Mesenchymal stem cell (in vitro differentiated cells and primary cell): ENCODE results near the gene STK33.

Source experiments
- DNase-seq: peaks from one replicate; pipeline ENCODE4 v3.0.0-alpha.2; 2013
- H2AFZ ChIP-seq: one replicate; pipeline ENCODE4 v1.6.1; 2013; ENCODE audit warnings: low read depth, mild to moderate bottlenecking, control low read depth, inconsistent platforms, low read length, moderate library complexity
- H2AK5ac ChIP-seq: 2 replicates; pipeline ENCODE4 v1.6.1; 2013; ENCODE audit warnings: low read length, moderate library complexity, mild to moderate bottlenecking, inconsistent platforms; ENCODE audit not compliant: severe bottlenecking
- H2BK120ac ChIP-seq: one replicate; pipeline ENCODE4 v1.6.1; 2013; ENCODE audit warnings: low read depth, mild to moderate bottlenecking, inconsistent platforms, low read length, moderate library complexity
- H2BK12ac ChIP-seq, 2 experiments: one replicate each; pipeline ENCODE4 v1.6.1; 2013; ENCODE audit warnings: inconsistent platforms in 2 of 2, low read length in 2 of 2, mild to moderate bottlenecking in 2 of 2, moderate library complexity in 2 of 2, control low read depth in 1 of 2
- H2BK15ac ChIP-seq: one replicate; pipeline ENCODE4 v1.6.1; 2013; ENCODE audit warnings: mild to moderate bottlenecking, low read depth, inconsistent platforms; ENCODE audit not compliant: poor library complexity, severe bottlenecking
- H2BK5ac ChIP-seq: 2 replicates; pipeline ENCODE4 v1.6.1; 2013; ENCODE audit warnings: low read depth, mild to moderate bottlenecking, low read length, control low read depth, inconsistent platforms; ENCODE audit not compliant: poor library complexity, severe bottlenecking
- H3K14ac ChIP-seq, 2 experiments: one replicate each; pipeline ENCODE4 v1.6.1; 2013; ENCODE audit warnings: inconsistent platforms in 2 of 2, low read length in 2 of 2, control low read depth in 1 of 2, mild to moderate bottlenecking in 1 of 2, moderate library complexity in 1 of 2
- H3K18ac ChIP-seq, 2 experiments: one replicate each; pipeline ENCODE4 v1.6.1; 2013; ENCODE audit warnings: inconsistent platforms in 2 of 2, low read length in 2 of 2, control low read depth in 1 of 2, low read depth in 1 of 2, mild to moderate bottlenecking in 1 of 2
- H3K23ac ChIP-seq, 2 experiments: one replicate each; pipeline ENCODE4 v1.6.1; 2013; ENCODE audit warnings: inconsistent platforms in 2 of 2, low read length in 2 of 2, mild to moderate bottlenecking in 2 of 2, moderate library complexity in 2 of 2, control low read depth in 1 of 2
- H3K27ac ChIP-seq: 2 replicates; pipeline ENCODE4 v1.5.1; 2013; ENCODE audit warnings: mild to moderate bottlenecking, moderate library complexity, low read length, control low read depth, inconsistent platforms; ENCODE audit not compliant: poor library complexity, severe bottlenecking
- H3K27me3 ChIP-seq, 2 experiments: 2 replicates each; pipeline versions ENCODE4 v1.6.1 to v1.7.0; 2013; ENCODE audit warnings: low read length in 2 of 2, mild to moderate bottlenecking in 2 of 2, moderate library complexity in 2 of 2, control low read depth in 1 of 2, inconsistent platforms in 1 of 2; ENCODE audit not compliant: control insufficient read depth in 1 of 2, insufficient read depth in 1 of 2
- H3K36me3 ChIP-seq, 2 experiments: 2 replicates each; pipeline versions ENCODE4 v1.6.1 to v1.7.0; 2013; ENCODE audit warnings: low read length in 2 of 2, control low read depth in 1 of 2, inconsistent platforms in 1 of 2, low read depth in 1 of 2, mild to moderate bottlenecking in 1 of 2; ENCODE audit not compliant: insufficient read depth in 2 of 2, control insufficient read depth in 1 of 2
- H3K4ac ChIP-seq, 2 experiments: one replicate each; pipeline ENCODE4 v1.6.1; 2013; ENCODE audit warnings: inconsistent platforms in 2 of 2, low read length in 2 of 2, mild to moderate bottlenecking in 2 of 2, moderate library complexity in 2 of 2, control low read depth in 1 of 2, low read depth in 1 of 2
- H3K4me1 ChIP-seq: 2 replicates; pipeline ENCODE4 v1.6.1; 2013; ENCODE audit warnings: low read depth, low read length, control low read depth; ENCODE audit not compliant: control insufficient read depth, insufficient read depth
- H3K4me2 ChIP-seq: 2 replicates; pipeline ENCODE4 v1.6.1; 2013; ENCODE audit warnings: low read length, mild to moderate bottlenecking, inconsistent platforms; ENCODE audit not compliant: poor library complexity, severe bottlenecking
- H3K4me3 ChIP-seq, 2 experiments: 2 replicates each; pipeline versions ENCODE4 v1.5.1 to v1.7.0; 2013; ENCODE audit warnings: low read length in 2 of 2, mild to moderate bottlenecking in 2 of 2, control low read depth in 1 of 2, low read depth in 1 of 2; ENCODE audit not compliant: insufficient read depth in 1 of 2
- H3K79me1 ChIP-seq: replicated peaks from 2 replicates; pipeline ENCODE4 v1.6.1; 2013; ENCODE audit warnings: mild to moderate bottlenecking, control low read depth, low read length, inconsistent platforms; ENCODE audit not compliant: poor library complexity, severe bottlenecking
- H3K9ac ChIP-seq: 2 replicates; pipeline ENCODE4 v1.7.0; 2013; ENCODE audit warnings: mild to moderate bottlenecking, low read length, moderate library complexity
- H3K9me3 ChIP-seq: 2 replicates; pipeline ENCODE4 v1.7.0; 2013; ENCODE audit warnings: mild to moderate bottlenecking, low read length; ENCODE audit not compliant: control insufficient read depth
- H4K8ac ChIP-seq: one replicate; pipeline ENCODE4 v1.6.1; 2013; ENCODE audit warnings: inconsistent platforms, mild to moderate bottlenecking, low read length, moderate library complexity
- H4K91ac ChIP-seq: one replicate; pipeline ENCODE4 v1.6.1; 2013; ENCODE audit warnings: mild to moderate bottlenecking, low read length, inconsistent platforms
- WGBS: methylation state at CpG from one replicate; pipeline ENCODE4 v1.1.7; 2013; ENCODE audit warnings: mixed read lengths; 5-methylcytosine and 5-hydroxymethylcytosine counted together

STK33 gene

GRCh38 chr11:8415195-8415594, 178.8 kb downstream of the STK33 start:
- 29% methylated on average over 1 of the region's 1 CpG for WGBS
- Histone ChIP-seq H3K18ac (no peak overlapping the region), H2BK120ac (no peak overlapping the region), H2BK15ac (no peak overlapping the region), H2AK5ac (no peak overlapping the region), H3K79me1 (no peaks in the 10 kb centered on the region), H3K27ac (no peak overlapping the region), H3K23ac (no peak overlapping the region), H3K9ac (no peak overlapping the region), H4K91ac (no peak overlapping the region), H3K4ac (no peak overlapping the region), H2BK5ac (no peak overlapping the region), H4K8ac (no peak overlapping the region), H3K36me3 (no peaks in the 10 kb centered on the region), H3K4me1 (no peaks in the 10 kb centered on the region), H3K4me2 (no peak overlapping the region), H3K9me3 (peaks cover 3% of the 10 kb centered on the region), H3K4me3 (no peak overlapping the region), H2BK12ac (no peak overlapping the region), H3K27me3 (peaks cover 0 to 12% of the 10 kb centered on the region in 2 experiments), H3K14ac (no peak overlapping the region), H2AFZ (no peak overlapping the region)
- DNase-seq, result no peak

- Histone ChIP-seq H3K4me1 (no peaks in the 10 kb centered on the region), H4K8ac (no peak overlapping the region), H3K36me3 (no peaks in the 10 kb centered on the region), H3K79me1 (no peaks in the 10 kb centered on the region), H3K18ac (no peak overlapping the region), H2AFZ (peak overlapping the region; percentile 11), H3K4me2 (no peak overlapping the region), H3K27me3 (no peaks in the 10 kb centered on the region), H4K91ac (no peak overlapping the region), H2BK12ac (no peak overlapping the region), H2BK15ac (no peak overlapping the region), H2AK5ac (no peak overlapping the region), H3K9ac (no peak overlapping the region), H3K4me3 (no peak overlapping the region), H3K9me3 (no peaks in the 10 kb centered on the region), H3K27ac (no peak overlapping the region), H3K4ac (no peak overlapping the region), H2BK5ac (no peak overlapping the region), H3K23ac (no peak overlapping the region), H2BK120ac (no peak overlapping the region), H3K14ac (no peak overlapping the region)
- 4% methylated on average over 2 of the region's 3 CpGs for WGBS
- DNase-seq, result no peak
Measured at GRCh38 chr11:8408151-8408941, 185.7 kb downstream of the STK33 start.

DNA sequence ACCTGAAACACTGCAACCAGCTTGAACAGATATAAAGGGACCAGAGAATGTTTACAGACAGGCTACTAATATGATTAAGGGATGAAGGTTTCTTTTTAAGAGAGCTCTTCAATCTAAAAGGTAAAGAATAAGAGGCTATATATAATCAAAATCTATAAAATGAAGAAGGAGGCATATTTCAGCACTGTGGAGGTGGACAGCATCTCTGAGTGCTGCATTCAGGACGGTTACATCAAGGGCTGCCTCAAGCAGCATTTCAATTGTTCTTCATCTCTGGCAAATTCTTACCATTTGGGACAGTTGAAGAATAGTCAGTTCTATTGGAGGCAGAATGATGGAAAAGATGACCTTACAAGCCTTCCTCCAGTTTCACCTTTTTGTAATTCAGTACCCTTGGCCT, 190.7 kb downstream of the STK33 start:
- Histone ChIP-seq H4K91ac (no peak overlapping the region), H3K36me3 (no peaks in the 10 kb centered on the region), H3K18ac (no peak overlapping the region), H2BK5ac (no peak overlapping the region), H2BK120ac (no peak overlapping the region), H4K8ac (no peak overlapping the region), H3K4me3 (no peak overlapping the region), H3K79me1 (no peaks in the 10 kb centered on the region), H3K4ac (no peak overlapping the region), H2BK15ac (no peak overlapping the region), H3K27me3 (no peaks in the 10 kb centered on the region), H2BK12ac (no peak overlapping the region), H3K9ac (no peak overlapping the region), H3K4me2 (no peak overlapping the region), H3K23ac (no peak overlapping the region), H3K9me3 (no peaks in the 10 kb centered on the region), H2AFZ (no peak overlapping the region), H3K4me1 (no peaks in the 10 kb centered on the region), H3K27ac (no peak overlapping the region), H2AK5ac (no peak overlapping the region), H3K14ac (no peak overlapping the region)
- 30% methylated on average over 1 of the region's 1 CpG for WGBS
- peak; percentile 12 for DNase-seq

- no peak overlapping the region for H4K8ac ChIP-seq
- H3K79me1 ChIP-seq, result no peaks in the 10 kb centered on the region
- no peak overlapping the region for H3K4ac ChIP-seq
- no peak overlapping the region for H2BK5ac ChIP-seq
- H3K18ac ChIP-seq, result no peak overlapping the region
- 87% methylated on average over 3 of the region's 3 CpGs for WGBS
- H3K23ac ChIP-seq, result no peak overlapping the region
- no peak overlapping the region for H3K9ac ChIP-seq
- H4K91ac ChIP-seq, result no peak overlapping the region
- no peak overlapping the region for H2BK120ac ChIP-seq
- no peak overlapping the region for H3K4me3 ChIP-seq
- H3K27me3 ChIP-seq, result peaks cover 0 to 21% of the 10 kb centered on the region in 2 experiments
- H2AFZ ChIP-seq, result no peak overlapping the region
- H3K14ac ChIP-seq, result no peak overlapping the region
- no peaks in the 10 kb centered on the region for H3K9me3 ChIP-seq
- no peaks in the 10 kb centered on the region for H3K36me3 ChIP-seq
- no peaks in the 10 kb centered on the region for H3K4me1 ChIP-seq
- no peak overlapping the region for H2BK15ac ChIP-seq
- H3K27ac ChIP-seq, result no peak overlapping the region
- no peak for DNase-seq
- no peak overlapping the region for H2BK12ac ChIP-seq
- no peak overlapping the region for H3K4me2 ChIP-seq
- no peak overlapping the region for H2AK5ac ChIP-seq
Measured at GRCh38 chr11:8392886-8393285, 201.1 kb downstream of the STK33 start.
